Mesenchymal stem cell (in vitro differentiated cells and primary cell): Measurements from ENCODE around the gene KIT.
"Not testable (repeated sequence)": the region's sequence is repeated elsewhere in the genome, so short reads cannot be mapped to it uniquely, and the experiment has no call there.

Experiments
- DNase-seq: peaks from one replicate; pipeline ENCODE4 v3.0.0-alpha.2; 2013
- H2AFZ ChIP-seq: one replicate; pipeline ENCODE4 v1.6.1; 2013; ENCODE audit warnings: low read depth, mild to moderate bottlenecking, control low read depth, inconsistent platforms, low read length, moderate library complexity
- H2AK5ac ChIP-seq: 2 replicates; pipeline ENCODE4 v1.6.1; 2013; ENCODE audit warnings: low read length, moderate library complexity, mild to moderate bottlenecking, inconsistent platforms; ENCODE audit not compliant: severe bottlenecking
- H2BK120ac ChIP-seq: one replicate; pipeline ENCODE4 v1.6.1; 2013; ENCODE audit warnings: low read depth, mild to moderate bottlenecking, inconsistent platforms, low read length, moderate library complexity
- H2BK12ac ChIP-seq, 2 experiments: one replicate each; pipeline ENCODE4 v1.6.1; 2013; ENCODE audit warnings: inconsistent platforms in 2 of 2, low read length in 2 of 2, mild to moderate bottlenecking in 2 of 2, moderate library complexity in 2 of 2, control low read depth in 1 of 2
- H2BK15ac ChIP-seq: one replicate; pipeline ENCODE4 v1.6.1; 2013; ENCODE audit warnings: mild to moderate bottlenecking, low read depth, inconsistent platforms; ENCODE audit not compliant: poor library complexity, severe bottlenecking
- H2BK5ac ChIP-seq: 2 replicates; pipeline ENCODE4 v1.6.1; 2013; ENCODE audit warnings: low read depth, mild to moderate bottlenecking, low read length, control low read depth, inconsistent platforms; ENCODE audit not compliant: poor library complexity, severe bottlenecking
- H3K14ac ChIP-seq, 2 experiments: one replicate each; pipeline ENCODE4 v1.6.1; 2013; ENCODE audit warnings: inconsistent platforms in 2 of 2, low read length in 2 of 2, control low read depth in 1 of 2, mild to moderate bottlenecking in 1 of 2, moderate library complexity in 1 of 2
- H3K18ac ChIP-seq, 2 experiments: one replicate each; pipeline ENCODE4 v1.6.1; 2013; ENCODE audit warnings: inconsistent platforms in 2 of 2, low read length in 2 of 2, control low read depth in 1 of 2, low read depth in 1 of 2, mild to moderate bottlenecking in 1 of 2
- H3K23ac ChIP-seq, 2 experiments: one replicate each; pipeline ENCODE4 v1.6.1; 2013; ENCODE audit warnings: inconsistent platforms in 2 of 2, low read length in 2 of 2, mild to moderate bottlenecking in 2 of 2, moderate library complexity in 2 of 2, control low read depth in 1 of 2
- H3K27ac ChIP-seq: 2 replicates; pipeline ENCODE4 v1.5.1; 2013; ENCODE audit warnings: mild to moderate bottlenecking, moderate library complexity, low read length, control low read depth, inconsistent platforms; ENCODE audit not compliant: poor library complexity, severe bottlenecking
- H3K27me3 ChIP-seq, 2 experiments: 2 replicates each; pipeline versions ENCODE4 v1.6.1 to v1.7.0; 2013; ENCODE audit warnings: low read length in 2 of 2, mild to moderate bottlenecking in 2 of 2, moderate library complexity in 2 of 2, control low read depth in 1 of 2, inconsistent platforms in 1 of 2; ENCODE audit not compliant: control insufficient read depth in 1 of 2, insufficient read depth in 1 of 2
- H3K36me3 ChIP-seq, 2 experiments: 2 replicates each; pipeline versions ENCODE4 v1.6.1 to v1.7.0; 2013; ENCODE audit warnings: low read length in 2 of 2, control low read depth in 1 of 2, inconsistent platforms in 1 of 2, low read depth in 1 of 2, mild to moderate bottlenecking in 1 of 2; ENCODE audit not compliant: insufficient read depth in 2 of 2, control insufficient read depth in 1 of 2
- H3K4ac ChIP-seq, 2 experiments: one replicate each; pipeline ENCODE4 v1.6.1; 2013; ENCODE audit warnings: inconsistent platforms in 2 of 2, low read length in 2 of 2, mild to moderate bottlenecking in 2 of 2, moderate library complexity in 2 of 2, control low read depth in 1 of 2, low read depth in 1 of 2
- H3K4me1 ChIP-seq: 2 replicates; pipeline ENCODE4 v1.6.1; 2013; ENCODE audit warnings: low read depth, low read length, control low read depth; ENCODE audit not compliant: control insufficient read depth, insufficient read depth
- H3K4me2 ChIP-seq: 2 replicates; pipeline ENCODE4 v1.6.1; 2013; ENCODE audit warnings: low read length, mild to moderate bottlenecking, inconsistent platforms; ENCODE audit not compliant: poor library complexity, severe bottlenecking
- H3K4me3 ChIP-seq, 2 experiments: 2 replicates each; pipeline versions ENCODE4 v1.5.1 to v1.7.0; 2013; ENCODE audit warnings: low read length in 2 of 2, mild to moderate bottlenecking in 2 of 2, control low read depth in 1 of 2, low read depth in 1 of 2; ENCODE audit not compliant: insufficient read depth in 1 of 2
- H3K79me1 ChIP-seq: replicated peaks from 2 replicates; pipeline ENCODE4 v1.6.1; 2013; ENCODE audit warnings: mild to moderate bottlenecking, control low read depth, low read length, inconsistent platforms; ENCODE audit not compliant: poor library complexity, severe bottlenecking
- H3K9ac ChIP-seq: 2 replicates; pipeline ENCODE4 v1.7.0; 2013; ENCODE audit warnings: mild to moderate bottlenecking, low read length, moderate library complexity
- H3K9me3 ChIP-seq: 2 replicates; pipeline ENCODE4 v1.7.0; 2013; ENCODE audit warnings: mild to moderate bottlenecking, low read length; ENCODE audit not compliant: control insufficient read depth
- H4K8ac ChIP-seq: one replicate; pipeline ENCODE4 v1.6.1; 2013; ENCODE audit warnings: inconsistent platforms, mild to moderate bottlenecking, low read length, moderate library complexity
- H4K91ac ChIP-seq: one replicate; pipeline ENCODE4 v1.6.1; 2013; ENCODE audit warnings: mild to moderate bottlenecking, low read length, inconsistent platforms
- WGBS: methylation state at CpG from one replicate; pipeline ENCODE4 v1.1.7; 2013; ENCODE audit warnings: mixed read lengths; 5-methylcytosine and 5-hydroxymethylcytosine counted together

KIT gene

DNA sequence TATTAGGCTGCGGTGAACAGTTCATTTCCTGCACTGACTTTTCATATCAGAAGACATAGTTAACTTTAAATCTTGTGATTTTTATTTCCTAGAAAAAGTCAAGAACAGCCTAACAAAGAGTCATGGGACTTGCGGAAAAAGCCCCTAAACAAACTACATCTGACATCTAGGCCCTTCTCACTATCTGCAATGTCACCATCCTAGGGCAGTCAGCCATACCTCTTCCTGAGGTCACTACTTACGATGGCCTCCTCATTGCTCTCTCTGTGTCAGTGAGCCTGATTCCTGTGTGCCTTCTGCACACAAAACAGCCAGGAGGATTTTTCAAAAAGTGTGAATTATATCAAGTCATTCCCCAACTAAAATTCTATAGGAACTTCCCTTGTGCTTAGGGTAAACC is 22.4 kb upstream of the KIT start:
- DNase-seq, result no peak
- H2AFZ ChIP-seq, result no peak overlapping the region
- WGBS, result 87% methylated on average over 2 of the region's 3 CpGs
- H3K4me2 ChIP-seq, result no peak overlapping the region
- H3K14ac ChIP-seq, result no peak overlapping the region
- no peak overlapping the region for H2BK12ac ChIP-seq
- no peak overlapping the region for H3K27ac ChIP-seq
- no peak overlapping the region for H3K9ac ChIP-seq
- no peak overlapping the region for H3K4ac ChIP-seq
- no peak overlapping the region for H2BK120ac ChIP-seq
- H3K4me3 ChIP-seq, result no peak overlapping the region
- H3K9me3 ChIP-seq, result no peaks in the 10 kb centered on the region
- no peaks in the 10 kb centered on the region for H3K4me1 ChIP-seq
- H4K91ac ChIP-seq, result no peak overlapping the region
- no peaks in the 10 kb centered on the region for H3K79me1 ChIP-seq
- H3K36me3 ChIP-seq, result no peaks in the 10 kb centered on the region
- no peak overlapping the region for H2BK5ac ChIP-seq
- H3K27me3 ChIP-seq, result peaks cover 8 to 17% of the 10 kb centered on the region in 2 experiments
- no peak overlapping the region for H3K23ac ChIP-seq
- H2BK15ac ChIP-seq, result no peak overlapping the region
- no peak overlapping the region for H3K18ac ChIP-seq
- no peak overlapping the region for H4K8ac ChIP-seq
- H2AK5ac ChIP-seq, result no peak overlapping the region

DNA sequence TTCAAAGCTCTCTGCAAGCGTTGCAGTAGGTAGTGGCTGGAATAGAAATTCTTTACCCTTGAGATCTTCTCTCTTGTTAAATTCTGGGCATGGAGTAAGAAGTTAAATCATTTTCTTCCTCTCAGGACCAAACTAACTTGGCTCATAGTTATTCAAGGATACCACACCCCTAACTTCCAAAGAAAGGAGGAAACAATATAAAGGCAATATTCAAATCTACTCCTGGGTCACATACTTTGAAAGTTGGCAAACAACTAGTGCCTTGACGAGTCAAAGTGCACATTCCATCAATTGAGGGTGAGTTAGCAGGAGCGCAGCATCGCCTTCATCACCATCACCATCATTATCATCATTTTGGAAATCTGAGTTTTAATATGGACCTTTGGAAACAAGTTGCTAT is 20.4 kb upstream of the KIT start:
- H3K4me2 ChIP-seq, result no peak overlapping the region
- WGBS, result 80% methylated on average over 2 of the region's 4 CpGs

DNA sequence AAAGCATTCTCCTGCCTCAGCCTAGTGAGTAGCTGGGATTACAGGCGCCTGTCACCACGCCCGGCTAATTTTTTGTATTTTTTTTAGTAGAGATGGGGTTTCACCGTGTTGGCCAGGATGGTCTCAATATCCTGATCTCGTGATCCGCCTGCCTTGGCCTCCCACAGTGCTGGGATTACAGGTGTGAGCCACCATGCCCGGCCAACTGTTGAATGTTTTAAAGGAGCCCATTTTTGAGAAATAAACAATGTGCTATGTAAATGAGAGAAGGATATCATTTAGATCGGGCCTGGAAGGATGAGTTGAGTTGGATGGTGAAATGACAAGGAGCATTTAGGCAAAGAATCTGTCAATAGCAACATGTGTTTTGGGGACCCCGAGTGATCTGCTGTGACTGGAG is 16.7 kb upstream of the KIT start:
- not testable (repeated sequence) for H3K36me3 ChIP-seq, H2AK5ac ChIP-seq, H4K91ac ChIP-seq, H3K9ac ChIP-seq, H2AFZ ChIP-seq, H2BK15ac ChIP-seq, H3K27me3 ChIP-seq, H3K4me3 ChIP-seq, H3K4me1 ChIP-seq, H3K23ac ChIP-seq, H2BK5ac ChIP-seq, DNase-seq, H3K27ac ChIP-seq, H3K4ac ChIP-seq, H3K4me2 ChIP-seq, H3K9me3 ChIP-seq, H3K79me1 ChIP-seq, H4K8ac ChIP-seq, H2BK120ac ChIP-seq, H3K18ac ChIP-seq, H2BK12ac ChIP-seq, H3K14ac ChIP-seq
- WGBS, result 95% methylated on average over 9 of the region's 9 CpGs

More for the DNA sequence above, 20.4 kb upstream of the KIT start:
- Histone ChIP-seq H4K8ac (no peak overlapping the region), H2BK15ac (no peak overlapping the region), H3K36me3 (no peaks in the 10 kb centered on the region), H3K18ac (no peak overlapping the region), H3K4ac (no peak overlapping the region), H2BK5ac (no peak overlapping the region), H2AFZ (no peak overlapping the region), H3K14ac (no peak overlapping the region), H3K4me1 (no peaks in the 10 kb centered on the region), H2BK120ac (no peak overlapping the region), H3K27me3 (no peaks in the 10 kb centered on the region), H4K91ac (no peak overlapping the region), H3K4me3 (no peak overlapping the region), H3K79me1 (no peaks in the 10 kb centered on the region), H3K23ac (no peak overlapping the region), H2AK5ac (no peak overlapping the region), H2BK12ac (no peak overlapping the region), H3K27ac (no peak overlapping the region), H3K9me3 (no peaks in the 10 kb centered on the region), H3K9ac (no peak overlapping the region)
- no peak for DNase-seq

DNA sequence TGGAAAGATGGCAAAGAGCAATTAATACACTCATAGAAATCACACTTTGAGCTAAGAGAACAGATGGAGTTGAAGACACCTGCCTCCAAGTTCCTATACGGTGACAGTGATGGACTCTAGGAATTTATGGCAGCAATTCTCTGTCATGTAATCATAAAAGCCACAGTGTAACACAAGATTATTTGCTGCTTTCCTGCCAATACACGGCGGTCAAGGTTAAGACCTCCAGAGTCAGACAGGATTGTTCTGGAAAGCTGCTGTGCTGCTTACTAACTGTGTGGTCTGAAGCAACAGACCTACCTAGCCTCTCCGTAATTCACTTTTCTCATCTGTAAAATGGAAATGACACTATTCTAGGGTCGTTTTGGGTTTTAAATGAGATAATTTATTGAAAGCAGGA is 14.6 kb upstream of the KIT start:
- Histone ChIP-seq H3K79me1 (no peaks in the 10 kb centered on the region), H2BK15ac (no peak overlapping the region), H2AK5ac (no peak overlapping the region), H3K27me3 (peaks cover 0 to 10% of the 10 kb centered on the region in 2 experiments), H2BK5ac (no peak overlapping the region), H3K14ac (no peak overlapping the region), H4K91ac (no peak overlapping the region), H2BK120ac (no peak overlapping the region), H4K8ac (no peak overlapping the region), H3K4me2 (no peak overlapping the region), H2AFZ (no peak overlapping the region), H3K36me3 (no peaks in the 10 kb centered on the region), H3K9ac (no peak overlapping the region), H3K9me3 (no peaks in the 10 kb centered on the region), H3K4ac (no peak overlapping the region), H3K27ac (no peak overlapping the region), H3K18ac (no peak overlapping the region), H3K23ac (no peak overlapping the region), H3K4me1 (no peaks in the 10 kb centered on the region), H2BK12ac (no peak overlapping the region), H3K4me3 (no peak overlapping the region)
- 93% methylated on average over 4 of the region's 5 CpGs for WGBS
- DNase-seq, result no peak
